Activated naive CD8-positive, alpha-beta T cell treated with anti-CD3 and anti-CD28 coated beads for 36 hours (primary cell): ENCODE results near the gene OR5J2. TPM values are rescaled to one million over a fixed set of nuclear protein-coding genes. Genes with fewer than 3 reads are reported as not detected.

Source experiments
- total RNA-seq, 2 experiments: library from RNA; stranded (reverse); gene quantifications; one replicate each; pipeline ENCODE4 v1.2.3, GENCODE V29; 2021

The OR5J2 gene
- total RNA-seq, 2 experiments from 2014 or later, result not detected

Other genes starting within 250 kb of the OR5J2 start
- gene OR5I1, start 240.2 kb upstream of the OR5J2 start, total RNA-seq, result not detected
- gene OR10AG1, start 206.7 kb upstream of the OR5J2 start, total RNA-seq, result not detected
- not detected for gene OR5F1, start 182.0 kb upstream of the OR5J2 start, total RNA-seq
- not detected for gene OR5AS1, start 149.0 kb upstream of the OR5J2 start, total RNA-seq
- not detected for gene OR8I2, start 83.3 kb upstream of the OR5J2 start, total RNA-seq
- not detected for gene OR8H2, start 72.9 kb upstream of the OR5J2 start, total RNA-seq
- gene OR8H3, start 54.2 kb upstream of the OR5J2 start, total RNA-seq, result not detected
- not detected for gene OR8J3, start 36.4 kb upstream of the OR5J2 start, total RNA-seq
- not detected for gene OR8K5, start 16.3 kb upstream of the OR5J2 start, total RNA-seq
- gene OR5T2, start 57.6 kb downstream of the OR5J2 start, total RNA-seq, result not detected
- gene OR5T3, start 75.6 kb downstream of the OR5J2 start, total RNA-seq, result not detected
- not detected for gene OR5T1, start 97.5 kb downstream of the OR5J2 start, total RNA-seq
- gene OR8H1, start 115.6 kb downstream of the OR5J2 start, total RNA-seq, result not detected
- gene OR8K3, start 138.5 kb downstream of the OR5J2 start, total RNA-seq, result not detected
- not detected for gene OR8K1, start 169.4 kb downstream of the OR5J2 start, total RNA-seq
- not detected for gene OR8J1, start 177.7 kb downstream of the OR5J2 start, total RNA-seq
- not detected for gene OR8U1, start 199.0 kb downstream of the OR5J2 start, total RNA-seq
- not detected for gene OR5AL1, start 236.1 kb downstream of the OR5J2 start, total RNA-seq